22Rv1 (cell line): ENCODE data around the gene ZNF256.

ENCODE experiments used
- ZFX ChIP-seq: fragments of 450-650 bp; IDR thresholded peaks from 2 replicates; pipeline ENCODE4 v1.6.1; 2017; ENCODE audit warnings: antibody characterized with exemption, borderline replicate concordance
- TF ChIP-seq, protein P1 (sequence below): fragments of 450-650 bp; IDR thresholded peaks from 2 replicates; pipeline ENCODE4 v1.5.1; 2017; ENCODE audit warnings: mild to moderate bottlenecking

DNA sequence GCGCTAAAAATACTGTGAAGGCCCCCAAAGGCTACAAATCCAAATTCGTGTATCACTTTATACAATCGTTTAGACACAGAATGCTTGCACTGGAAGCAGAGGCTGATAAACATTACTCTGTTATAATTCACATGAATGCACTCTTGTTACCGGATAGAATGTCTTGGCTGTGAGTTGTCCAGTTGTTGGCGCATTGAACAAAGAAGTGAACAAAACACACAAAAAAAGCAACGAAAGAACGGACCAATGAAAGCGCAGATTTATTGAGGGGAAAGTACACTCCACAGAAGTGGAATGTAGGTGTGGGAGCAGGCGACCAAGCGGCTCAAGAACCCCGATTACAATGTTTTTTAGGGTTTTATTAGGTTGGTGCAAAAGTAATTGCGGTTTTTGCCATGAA is 11.8 kb downstream of the ZNF256 start:
- TF ChIP-seq, protein P1, sequence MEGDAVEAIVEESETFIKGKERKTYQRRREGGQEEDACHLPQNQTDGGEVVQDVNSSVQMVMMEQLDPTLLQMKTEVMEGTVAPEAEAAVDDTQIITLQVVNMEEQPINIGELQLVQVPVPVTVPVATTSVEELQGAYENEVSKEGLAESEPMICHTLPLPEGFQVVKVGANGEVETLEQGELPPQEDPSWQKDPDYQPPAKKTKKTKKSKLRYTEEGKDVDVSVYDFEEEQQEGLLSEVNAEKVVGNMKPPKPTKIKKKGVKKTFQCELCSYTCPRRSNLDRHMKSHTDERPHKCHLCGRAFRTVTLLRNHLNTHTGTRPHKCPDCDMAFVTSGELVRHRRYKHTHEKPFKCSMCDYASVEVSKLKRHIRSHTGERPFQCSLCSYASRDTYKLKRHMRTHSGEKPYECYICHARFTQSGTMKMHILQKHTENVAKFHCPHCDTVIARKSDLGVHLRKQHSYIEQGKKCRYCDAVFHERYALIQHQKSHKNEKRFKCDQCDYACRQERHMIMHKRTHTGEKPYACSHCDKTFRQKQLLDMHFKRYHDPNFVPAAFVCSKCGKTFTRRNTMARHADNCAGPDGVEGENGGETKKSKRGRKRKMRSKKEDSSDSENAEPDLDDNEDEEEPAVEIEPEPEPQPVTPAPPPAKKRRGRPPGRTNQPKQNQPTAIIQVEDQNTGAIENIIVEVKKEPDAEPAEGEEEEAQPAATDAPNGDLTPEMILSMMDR: no peak
- TF ChIP-seq ZFX: no peak
